ENCODE results near the gene RBM19.

Gene RBM19

GRCh38 chr12:113987261-113988063 lies 21.3 kb upstream of the RBM19 start:
- DNase-seq: no peak

GRCh38 chr12:113984464-113984863 lies 18.3 kb upstream of the RBM19 start:
- DNase-seq: no peak

DNA sequence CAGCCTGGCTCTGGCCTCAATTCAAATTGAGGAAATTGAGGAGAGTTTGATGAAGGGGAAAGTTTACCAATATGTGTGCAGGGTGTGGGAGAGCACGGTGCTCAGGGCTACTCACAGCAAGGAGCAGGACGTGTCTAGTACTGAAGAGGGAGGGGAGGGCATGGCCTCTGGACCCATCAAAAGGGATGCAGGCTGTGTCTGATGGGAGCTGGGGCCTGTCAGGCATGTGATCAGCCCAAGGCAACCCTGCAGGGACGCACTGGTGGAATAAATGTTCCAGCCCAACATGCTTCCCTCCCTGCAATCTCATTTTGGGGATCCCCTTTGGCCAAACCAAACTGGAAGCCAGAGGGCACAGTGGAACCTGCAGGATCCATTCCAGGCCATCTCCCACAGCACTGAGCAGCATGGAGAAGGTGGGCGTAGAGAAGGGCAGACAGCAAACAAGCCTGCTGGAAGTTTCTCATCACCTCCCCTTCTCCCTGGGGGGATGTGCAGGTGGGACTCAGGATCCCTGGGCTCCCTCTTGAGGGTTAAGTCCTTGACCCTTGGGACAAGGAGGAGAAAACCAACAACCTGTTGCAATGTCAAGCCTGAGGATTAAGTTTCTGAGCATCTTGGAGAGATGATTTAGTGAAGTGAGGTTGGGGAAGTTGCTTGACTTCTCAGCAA lies 17.8 kb upstream of the RBM19 start:
- no peak for DNase-seq

DNA sequence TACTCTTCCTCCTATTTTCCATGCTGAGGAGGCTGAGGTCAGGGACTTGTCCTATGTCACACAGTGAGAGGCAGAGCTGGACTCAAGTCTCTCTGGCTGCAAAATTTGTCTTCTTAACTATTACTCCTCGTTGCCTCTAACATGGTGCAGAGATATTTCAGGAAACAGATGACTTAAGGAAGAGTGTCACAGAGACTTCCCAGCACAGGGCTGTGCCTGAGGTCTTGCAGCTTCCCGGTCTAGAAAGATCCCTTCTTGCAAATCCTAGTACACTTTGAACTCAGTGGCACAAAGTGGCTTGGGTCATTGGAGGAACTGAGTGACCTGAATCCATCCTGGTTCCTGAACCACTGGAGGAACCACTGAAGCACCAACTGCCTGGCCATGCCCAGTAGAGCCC lies 17.1 kb upstream of the RBM19 start:
- DNase-seq: no peak

DNA sequence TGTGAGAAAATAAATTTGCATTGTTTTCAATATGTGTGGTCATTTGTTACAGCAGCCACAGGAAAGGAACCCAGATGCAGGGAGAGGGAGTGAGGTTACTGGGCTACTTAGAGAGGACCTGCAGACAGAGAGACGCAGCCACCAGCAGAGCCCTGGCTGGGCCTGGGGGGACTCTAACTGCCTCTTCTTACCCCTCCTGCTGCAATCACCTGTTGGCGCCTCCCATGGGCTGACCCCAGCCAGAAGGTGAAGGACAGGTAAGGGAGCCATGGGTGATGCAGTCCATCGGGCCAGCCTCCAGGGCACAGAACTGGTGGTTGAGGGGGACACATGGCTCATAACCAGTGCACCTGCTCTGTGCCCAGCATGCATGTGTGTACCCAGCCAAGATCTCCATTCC lies 15.8 kb upstream of the RBM19 start:
- DNase-seq: no peak

DNA sequence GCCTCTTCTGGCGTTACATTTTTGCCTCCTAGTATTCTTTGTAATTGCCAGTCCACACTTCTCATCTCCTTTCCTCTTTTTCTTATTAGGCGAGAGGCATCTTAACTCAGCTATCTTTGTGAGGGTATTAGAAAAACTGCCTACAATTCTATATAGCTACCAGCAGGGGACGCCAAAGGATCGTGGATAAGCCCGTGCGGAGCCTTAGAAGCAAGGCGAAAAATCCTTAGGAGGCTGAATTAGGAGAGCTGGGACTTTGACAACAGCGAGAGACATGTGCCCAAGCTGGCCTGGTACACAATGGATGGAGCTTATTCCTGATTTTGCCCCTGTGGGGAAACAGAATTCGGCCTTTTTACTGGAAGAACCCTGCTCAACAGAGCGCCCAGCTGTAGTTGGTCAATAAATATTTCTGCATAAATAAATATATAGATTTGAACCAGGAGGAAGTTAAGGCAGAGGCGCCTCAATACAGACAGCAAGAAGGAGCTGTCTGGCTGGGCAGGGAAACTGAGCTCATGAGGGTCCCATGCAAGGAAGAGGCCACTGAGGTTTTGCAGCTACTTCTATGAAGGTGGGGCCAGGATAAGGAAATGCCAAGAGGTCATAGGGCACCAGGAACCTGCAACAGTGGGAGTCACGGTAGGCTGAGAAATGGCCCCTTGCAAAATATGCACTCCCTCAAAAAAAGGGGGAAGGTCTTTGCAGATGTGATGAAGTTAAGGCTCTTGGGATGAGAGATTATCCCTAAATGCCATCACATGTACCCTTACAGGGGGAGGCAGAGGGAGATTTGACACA lies 14.6 kb upstream of the RBM19 start:
- peak; percentile 69 to 87 (median 78) for DNase-seq

GRCh38 chr12:113980054-113980453 lies 13.9 kb upstream of the RBM19 start:
- no peak for DNase-seq

- no peak for DNase-seq
Observed at GRCh38 chr12:113978080-113978479, 12.0 kb upstream of the RBM19 start.

- no peak for DNase-seq
Observed at GRCh38 chr12:113974006-113974405, 7.9 kb upstream of the RBM19 start.

DNA sequence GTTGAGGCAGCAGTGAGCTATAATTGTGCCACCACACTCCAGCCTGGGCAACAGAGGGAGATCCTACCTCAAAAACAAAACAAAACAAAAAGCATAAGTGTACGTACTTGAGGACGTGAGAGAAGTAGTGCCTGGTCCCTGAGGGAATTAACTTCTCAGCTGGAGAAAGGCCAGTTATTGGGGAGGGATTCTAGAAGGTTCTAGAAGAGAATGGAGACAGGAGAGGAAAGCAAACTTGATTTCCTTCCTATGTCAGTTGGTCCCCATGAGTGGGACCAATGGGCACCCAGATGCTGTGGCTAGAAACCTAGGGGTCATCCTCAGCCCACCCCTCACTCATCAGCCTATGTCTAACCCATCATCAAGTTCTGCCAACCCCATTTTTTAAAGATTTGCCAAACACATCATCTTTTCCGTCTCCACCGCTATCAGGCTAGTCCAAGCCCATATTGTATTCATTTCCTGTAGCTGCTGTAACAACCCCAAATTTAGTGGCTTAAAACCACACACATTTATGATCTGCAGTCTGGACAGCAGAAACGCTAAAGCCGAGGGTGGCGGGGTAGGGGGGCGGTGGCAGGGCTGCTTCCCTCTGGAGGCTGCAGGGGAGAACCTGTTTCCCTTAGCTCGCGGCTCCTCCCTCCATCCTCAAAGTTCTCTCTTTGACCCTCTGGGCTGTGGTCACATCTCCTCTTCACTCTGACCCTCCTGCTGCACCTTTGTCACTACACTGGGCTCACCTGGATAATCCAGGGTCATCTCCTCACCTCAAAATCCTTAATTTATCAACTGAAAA lies 7.2 kb upstream of the RBM19 start:
- no peak for DNase-seq

DNA sequence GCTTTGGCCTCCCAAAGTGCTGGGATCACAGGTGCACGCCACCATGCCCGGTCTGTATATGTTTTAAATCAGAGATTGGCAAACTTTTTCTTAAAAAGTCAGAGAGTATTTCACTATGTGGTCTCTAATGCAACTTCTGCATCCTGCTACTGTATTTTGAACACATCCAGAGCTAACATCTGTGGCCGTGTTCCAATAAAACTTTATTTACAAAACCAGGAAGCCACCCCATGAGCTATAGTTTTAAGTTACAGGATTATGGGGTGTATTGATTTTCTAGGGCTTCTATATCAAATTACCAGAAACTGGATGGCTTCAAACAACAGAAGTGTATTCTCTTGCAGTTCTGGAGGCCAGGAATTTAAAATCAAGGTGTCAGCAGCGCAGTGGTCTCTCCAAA lies 5.3 kb upstream of the RBM19 start:
- DNase-seq: no peak

- peak; percentile 36 to 58 (median 48) for DNase-seq
Observed at GRCh38 chr12:113970211-113970610, 4.1 kb upstream of the RBM19 start.

DNA sequence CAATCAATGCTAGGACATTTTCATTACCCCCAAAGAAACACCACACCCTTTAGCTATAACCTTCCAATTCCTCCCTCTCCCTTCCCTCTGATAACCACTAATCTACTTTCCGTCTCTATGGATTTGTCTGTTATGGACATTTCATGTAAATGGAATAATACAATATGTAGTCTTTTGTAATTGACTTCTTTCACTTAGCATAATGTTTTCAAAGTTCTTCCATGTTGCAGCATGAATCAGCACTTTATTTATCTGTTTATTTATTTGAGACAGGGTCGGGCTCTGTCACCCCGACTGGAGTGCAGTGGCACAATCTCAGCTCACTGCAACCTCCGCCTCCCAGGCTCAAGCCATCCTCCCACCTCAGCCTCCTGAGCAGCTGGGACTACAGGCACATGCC lies 1.2 kb upstream of the RBM19 start:
- no peak for DNase-seq

DNA sequence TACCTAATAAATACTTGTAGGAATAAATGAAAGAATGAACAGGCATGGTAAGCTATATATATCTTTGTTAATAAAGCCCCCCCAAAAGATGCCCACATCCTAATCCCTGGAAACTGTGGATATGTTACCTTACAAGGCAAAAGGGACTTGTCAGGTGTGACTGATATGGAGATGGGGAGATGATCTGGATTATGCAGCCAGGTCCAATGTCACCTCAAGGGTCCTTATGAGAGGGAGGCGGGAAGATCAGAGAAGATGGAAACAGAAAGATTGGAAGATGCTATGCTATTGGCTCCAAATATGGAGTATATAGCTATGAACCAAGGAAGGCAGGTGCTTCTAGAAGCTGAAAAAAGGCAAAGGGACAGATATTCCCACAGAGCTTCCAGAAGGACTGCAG lies 3.4 kb downstream of the RBM19 start:
- no peak for DNase-seq

DNA sequence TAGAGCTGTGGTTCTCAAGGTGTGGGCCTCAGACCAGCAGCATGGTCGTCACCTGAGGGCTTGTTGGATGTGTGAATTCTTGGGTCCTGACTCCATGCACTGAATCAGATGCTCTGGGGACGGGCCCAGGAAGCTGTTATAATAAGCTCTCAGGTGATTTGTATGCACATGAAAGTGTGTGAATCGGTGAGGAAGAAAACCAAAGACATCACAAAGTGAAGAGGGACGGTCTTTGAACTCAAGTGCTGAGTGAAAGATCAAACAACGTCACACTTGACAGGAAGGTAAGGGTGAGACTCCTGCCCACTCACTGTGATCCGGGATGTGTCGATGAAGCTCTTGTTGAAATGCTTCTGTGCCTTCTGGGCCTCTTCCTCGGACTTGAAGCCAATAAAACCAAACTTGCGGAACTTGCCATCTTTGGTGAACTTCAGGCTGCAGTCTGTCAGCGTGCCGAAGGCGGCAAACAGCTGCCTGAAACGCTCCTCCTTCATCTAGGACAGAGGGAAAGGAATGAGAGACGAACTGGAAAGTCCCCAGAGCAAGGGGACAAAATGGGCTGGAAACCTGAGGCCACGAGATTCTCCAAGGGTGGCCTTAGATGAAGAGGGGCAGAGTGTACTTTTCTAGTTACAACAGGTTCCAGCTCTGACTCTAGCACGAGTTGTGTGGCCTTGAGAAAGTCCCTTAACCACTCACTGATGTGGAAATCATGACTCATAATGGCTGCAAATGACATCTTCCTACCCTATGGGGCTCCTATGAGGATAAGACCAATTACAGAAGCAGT lies 4.0 kb downstream of the RBM19 start:
- DNase-seq: peak; percentile 61 to 88 (median 78)

- no peak for DNase-seq
Observed at GRCh38 chr12:113960030-113960429, 6.1 kb downstream of the RBM19 start.

GRCh38 chr12:113959096-113959495 lies 7.0 kb downstream of the RBM19 start:
- DNase-seq: no peak

DNA sequence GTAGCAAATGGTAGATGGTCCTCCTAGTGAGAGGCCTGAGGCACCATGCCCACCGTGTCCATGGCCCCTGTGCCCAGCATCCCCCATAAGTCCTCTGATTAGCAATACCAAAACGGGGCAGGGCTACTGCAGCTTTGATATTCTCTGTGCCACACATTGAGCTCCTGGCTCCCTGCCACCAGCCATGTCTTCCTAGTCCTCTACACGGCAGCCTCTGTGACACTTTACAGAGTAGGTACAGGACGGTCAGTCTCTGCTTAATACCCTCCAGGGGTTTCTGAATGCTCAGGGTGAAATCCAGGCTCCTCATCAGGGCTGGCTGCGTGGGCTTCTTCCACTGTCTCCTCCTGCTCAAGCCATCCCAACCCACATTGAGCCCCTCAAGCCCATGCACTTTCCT lies 8.0 kb downstream of the RBM19 start:
- DNase-seq: no peak

DNA sequence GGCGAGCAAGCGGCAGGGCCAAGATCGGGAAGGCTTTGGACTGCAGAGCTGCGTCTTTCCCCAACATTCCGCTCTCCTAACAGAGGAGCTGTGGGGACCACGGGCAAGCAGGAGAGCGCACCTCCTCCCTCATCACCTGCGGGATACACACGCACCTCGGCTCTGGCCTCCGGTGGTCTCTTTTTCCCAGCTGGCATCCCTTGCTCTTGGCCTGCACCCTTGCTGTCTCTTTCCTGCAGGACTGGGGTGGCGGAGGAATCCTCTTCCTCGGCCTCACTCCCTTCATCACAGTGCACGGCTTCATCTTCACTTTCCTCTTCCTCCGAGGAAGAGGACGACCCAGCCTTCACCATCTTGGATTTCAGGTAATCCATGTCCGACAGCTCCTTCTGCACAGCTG lies 8.5 kb downstream of the RBM19 start:
- DNase-seq: no peak

- no peak for DNase-seq
Observed at GRCh38 chr12:113955109-113955970, 10.8 kb downstream of the RBM19 start.

- DNase-seq: no peak
Observed at GRCh38 chr12:113954547-113954946, 11.6 kb downstream of the RBM19 start.
